D341Med (cell line): ENCODE data around the gene RGS17.
"Not testable (repeated sequence)": the region's sequence is repeated elsewhere in the genome, so short reads cannot be mapped to it uniquely, and the experiment has no call there.

ENCODE experiments used
- DNase-seq: peaks from one replicate; pipeline ENCODE4 v3.0.0; 2012; ENCODE audit warnings: low spot score

The RGS17 gene

GRCh38 chr6:153125032-153125431 lies 6.0 kb downstream of the RGS17 start:
- DNase-seq = no peak

DNA sequence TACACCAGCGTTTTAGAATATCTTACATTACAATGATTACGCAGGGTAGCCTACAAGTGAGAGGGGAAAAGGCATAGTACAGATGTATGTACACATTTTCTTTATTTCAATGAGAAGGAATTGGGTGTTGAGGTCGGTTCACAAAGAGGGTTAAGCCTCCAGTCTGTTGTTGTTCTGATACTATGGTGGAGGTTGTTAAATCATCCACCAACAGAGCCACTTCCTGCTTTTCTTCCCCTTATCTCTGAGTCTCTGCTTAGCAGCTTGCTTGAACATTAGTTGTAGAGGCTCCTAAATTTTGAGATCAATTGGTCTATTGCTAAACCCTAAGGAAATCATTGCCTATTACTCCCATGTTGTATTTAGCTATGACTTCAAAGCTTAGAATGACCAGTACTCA lies 7.3 kb downstream of the RGS17 start:
- DNase-seq = no peak

DNA sequence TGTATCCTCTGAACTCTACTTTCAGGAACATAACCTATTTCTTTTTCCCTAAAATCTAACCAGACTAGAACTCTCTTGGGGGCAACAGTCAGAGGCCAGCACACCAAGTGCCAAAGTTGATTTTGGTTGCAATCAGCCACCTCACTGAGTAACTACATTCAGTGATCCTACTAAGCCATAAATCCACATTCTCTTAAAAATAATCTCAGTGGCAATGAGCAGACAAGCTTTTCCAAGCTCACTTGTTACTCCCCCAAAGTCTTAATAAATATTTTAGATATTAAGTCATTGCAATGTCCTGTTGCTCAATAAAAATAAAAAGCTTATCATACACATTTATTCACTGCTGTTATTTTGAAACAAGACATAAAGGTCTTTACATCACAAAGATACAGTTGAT lies 9.8 kb downstream of the RGS17 start:
- no peak for DNase-seq

DNA sequence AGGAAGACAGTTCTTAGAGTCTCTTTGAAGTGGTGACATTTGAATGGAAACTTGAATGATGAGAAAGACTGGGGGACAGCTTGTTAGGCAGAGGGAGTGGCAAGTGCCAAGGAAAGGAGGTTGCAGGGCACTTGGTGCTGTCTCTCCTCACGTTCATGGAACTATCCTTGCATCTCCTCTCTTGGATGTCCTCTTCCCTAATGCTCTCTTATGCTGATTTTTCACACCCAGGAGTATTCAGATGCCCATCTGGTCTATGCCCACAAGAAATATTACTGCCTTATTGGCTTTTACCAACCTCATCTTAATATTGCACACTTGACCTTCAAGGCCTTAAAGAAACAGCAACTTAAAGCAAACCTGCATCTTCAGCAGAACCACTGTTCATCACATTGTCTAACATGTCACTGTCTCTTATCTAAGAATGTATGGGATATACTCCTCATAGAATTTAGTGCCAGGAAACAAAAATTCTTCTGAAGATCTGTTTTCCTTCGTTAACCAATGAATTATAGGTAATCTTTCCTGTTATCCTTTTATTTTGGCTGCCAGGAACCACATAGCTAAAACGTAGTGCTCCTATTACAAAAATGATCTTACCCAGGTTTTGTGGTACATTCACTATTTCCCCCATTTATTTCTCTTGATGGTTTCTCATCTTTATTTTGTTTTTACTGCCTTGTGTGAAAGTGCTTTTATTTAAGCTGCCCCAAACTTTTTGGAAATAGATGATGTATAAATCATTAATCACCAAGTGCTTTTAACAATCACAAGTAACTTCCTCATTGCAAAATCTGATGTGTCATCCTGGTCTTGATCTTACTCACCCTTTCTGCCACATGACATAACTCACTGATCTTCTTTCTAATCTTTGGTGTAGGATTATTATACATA lies 12.8 kb downstream of the RGS17 start:
- no peak for DNase-seq

GRCh38 chr6:153111082-153111481 lies 20.0 kb downstream of the RGS17 start:
- not testable (repeated sequence) for DNase-seq

GRCh38 chr6:153110612-153111011 lies 20.5 kb downstream of the RGS17 start:
- DNase-seq = not testable (repeated sequence)

DNA sequence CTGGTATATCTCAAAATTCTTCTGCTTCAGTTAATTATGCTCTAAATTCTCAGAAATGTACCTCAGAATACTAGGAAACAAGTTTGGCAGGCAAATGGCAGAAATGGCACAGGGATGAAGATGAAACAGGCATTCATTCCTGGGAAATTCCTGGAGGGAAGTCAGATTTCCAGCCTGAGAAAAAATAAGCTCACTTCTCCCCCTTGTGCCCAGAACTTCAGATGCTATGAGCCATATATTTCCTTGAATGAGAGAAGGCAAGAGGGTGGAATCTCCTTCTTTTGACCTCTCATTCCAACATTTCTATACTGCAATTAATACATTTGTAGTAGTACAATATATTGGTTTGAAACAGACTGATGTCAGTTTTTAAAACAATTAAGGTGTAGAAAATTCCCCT lies 22.8 kb downstream of the RGS17 start:
- DNase-seq = peak; percentile 35

DNA sequence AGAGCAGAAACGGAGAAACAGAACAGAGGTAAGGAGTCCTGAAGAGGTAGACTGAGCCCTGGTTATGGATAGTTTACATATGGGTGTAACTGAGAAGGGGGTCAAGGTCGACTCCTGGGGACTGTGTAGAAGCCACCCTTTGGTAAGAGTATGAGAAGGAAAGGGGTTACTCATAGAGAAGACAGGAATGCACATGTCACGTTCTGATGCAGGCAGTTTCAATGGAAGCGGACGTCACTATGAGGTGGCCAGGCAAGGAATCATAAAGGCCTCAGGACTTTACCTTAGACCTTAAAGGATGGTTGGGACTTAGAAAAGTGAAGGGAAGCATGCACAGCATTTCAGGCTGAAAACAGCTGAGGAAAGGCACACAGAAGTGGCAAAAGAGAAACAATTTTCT lies 25.1 kb downstream of the RGS17 start:
- no peak for DNase-seq

DNA sequence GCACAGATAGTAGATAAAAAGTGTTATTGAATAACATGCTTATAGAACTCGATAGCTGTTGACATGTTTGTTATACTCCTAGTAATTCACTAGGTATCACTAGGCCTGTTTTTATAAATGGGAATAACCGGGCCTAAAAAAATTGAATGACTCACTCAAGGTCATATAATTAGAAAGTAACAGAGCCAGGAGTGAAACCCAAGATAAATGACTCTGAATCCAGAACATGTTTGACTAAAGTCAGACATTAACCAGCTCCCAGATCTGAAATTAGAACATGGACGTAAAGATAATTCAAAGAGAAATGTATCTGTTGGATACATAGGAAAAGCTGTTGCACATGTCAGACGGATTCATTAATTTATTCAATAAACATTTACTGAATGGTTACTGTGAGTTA lies 26.9 kb downstream of the RGS17 start:
- no peak for DNase-seq

- no peak for DNase-seq
These were observed 27.8 kb downstream of the RGS17 start for GRCh38 chr6:153103319-153103655.

DNA sequence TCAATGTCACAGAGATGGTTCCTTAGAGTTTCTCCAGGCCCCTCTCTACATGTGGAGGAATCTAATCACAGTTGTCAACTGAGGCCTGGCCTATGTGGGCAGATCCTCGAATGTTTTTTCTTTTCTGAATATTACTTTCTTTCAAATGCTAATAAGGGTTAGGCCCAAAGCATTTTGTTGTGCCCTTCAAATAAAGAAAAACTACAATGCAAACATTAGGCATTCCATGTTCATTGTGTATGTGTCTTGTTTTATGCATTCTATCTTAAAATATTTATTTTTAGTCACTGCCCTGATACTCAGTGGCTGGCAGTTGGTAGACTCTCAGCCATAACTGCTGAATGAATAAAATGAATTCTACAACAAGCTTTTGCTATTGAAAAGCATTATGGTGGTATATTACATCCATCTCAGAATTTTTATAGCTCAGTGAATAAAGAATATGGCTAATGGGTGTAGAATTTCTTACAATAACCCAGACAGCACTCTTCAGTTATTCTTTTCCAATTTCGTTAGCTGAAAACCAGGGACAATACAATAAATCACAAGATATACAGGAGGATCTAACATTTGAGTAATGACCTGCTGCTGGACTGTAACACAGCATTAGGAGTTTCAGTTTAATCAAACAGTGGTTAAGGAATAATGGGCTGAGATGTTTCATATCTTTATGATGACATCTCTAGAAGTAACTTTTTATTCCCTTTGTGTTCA lies 28.3 kb downstream of the RGS17 start:
- DNase-seq = no peak

DNA sequence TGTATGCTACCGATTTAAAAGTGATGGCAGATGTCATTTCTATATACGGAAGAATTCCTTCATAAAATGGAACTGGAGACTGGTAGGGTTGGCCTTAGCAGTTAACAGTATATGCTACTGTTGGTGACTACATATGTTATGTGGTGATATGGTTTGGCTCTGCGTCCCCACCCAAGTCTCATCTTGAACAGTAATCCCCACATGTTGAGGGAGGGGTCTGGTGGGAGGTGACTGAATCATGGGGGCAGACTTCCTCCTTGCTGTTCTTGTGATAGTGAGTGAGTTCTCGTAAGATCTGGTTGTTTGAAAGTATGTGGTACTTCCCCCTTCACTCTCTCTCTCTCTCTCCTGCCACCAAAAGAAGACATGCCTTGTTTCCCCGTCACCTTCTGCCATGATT lies 29.6 kb downstream of the RGS17 start:
- no peak for DNase-seq

- DNase-seq = no peak
These were observed 31.4 kb downstream of the RGS17 start for GRCh38 chr6:153099636-153100035.

DNA sequence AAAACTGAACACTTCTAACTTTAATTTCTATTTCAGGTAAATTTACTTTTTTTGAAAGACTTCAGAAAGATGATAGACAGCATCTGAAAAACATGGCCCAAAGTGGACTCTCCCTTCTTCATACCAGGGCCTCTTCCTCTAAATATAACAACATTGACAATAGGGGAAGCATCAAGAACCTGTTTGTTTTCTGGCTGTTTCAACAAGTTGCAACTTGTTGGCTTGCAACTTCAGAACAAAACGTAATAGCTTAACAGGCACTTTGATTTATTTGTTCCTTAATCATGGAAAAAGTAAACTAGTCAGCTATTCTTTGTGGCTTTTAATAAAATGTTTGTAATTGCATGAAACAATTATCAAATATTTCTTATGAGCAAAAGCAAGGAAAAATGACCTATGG lies 34.3 kb downstream of the RGS17 start:
- DNase-seq = no peak

DNA sequence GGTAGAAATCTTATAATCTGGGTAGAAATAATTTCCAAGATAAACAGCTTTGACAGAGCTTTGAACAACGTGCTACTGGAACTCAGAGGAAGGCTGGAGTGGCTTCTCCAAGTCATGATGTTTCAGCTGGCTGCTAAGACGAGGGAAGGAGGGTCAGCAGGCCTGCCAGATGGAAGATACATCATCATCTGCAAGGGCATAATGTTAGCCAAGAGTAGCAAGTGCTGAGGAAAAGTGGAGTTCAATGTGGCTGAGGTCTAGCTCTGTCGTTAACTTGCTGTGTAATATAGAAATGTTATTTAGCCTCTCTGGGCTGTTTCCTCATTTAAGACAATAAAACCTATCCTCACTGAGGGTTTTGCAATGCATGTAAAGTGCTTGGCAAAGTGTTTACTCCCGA lies 35.1 kb downstream of the RGS17 start:
- DNase-seq = no peak

DNA sequence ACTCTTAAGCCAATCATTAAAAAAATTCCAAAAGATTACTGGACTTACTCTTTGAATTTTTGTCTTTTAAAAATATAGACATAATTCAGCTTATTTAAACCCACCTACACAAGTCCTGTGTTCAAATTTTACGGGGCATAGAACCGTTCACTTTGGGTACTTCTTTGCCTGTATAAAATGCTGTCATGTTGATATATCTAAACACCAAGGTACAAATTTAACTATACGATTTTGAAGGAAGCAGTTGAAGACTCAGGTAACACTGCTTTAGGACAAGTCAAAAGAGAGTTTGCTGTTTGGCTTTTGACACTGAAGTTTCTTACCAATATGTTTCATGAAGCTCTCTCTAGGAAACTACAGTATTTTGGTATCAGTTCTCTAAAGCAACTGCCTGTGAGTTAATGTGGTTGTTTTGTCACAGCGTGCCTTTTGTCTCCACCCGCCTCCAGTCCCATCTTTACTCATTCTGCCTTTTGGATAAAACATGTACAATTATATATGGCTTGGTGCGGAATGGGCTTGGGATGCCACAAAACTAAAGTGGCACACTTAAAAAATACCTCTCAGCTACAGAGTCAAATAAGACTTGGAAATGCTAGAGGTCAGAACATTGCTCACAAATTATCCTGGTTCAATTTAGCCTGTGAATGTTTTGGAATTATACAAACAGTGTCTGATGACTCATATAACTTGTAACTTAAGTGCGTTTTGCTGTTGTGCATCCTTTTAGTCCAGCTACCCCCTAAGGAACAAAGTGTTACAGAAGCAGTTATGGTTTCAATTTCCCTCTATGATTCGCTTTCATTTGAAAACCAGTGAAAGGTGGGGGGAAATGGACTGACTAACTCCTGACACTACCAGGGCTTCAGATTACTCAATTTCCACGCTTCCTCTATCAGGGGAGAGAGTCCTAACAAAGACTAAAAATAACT lies 38.7 kb downstream of the RGS17 start:
- no peak for DNase-seq

- no peak for DNase-seq
These were observed 40.7 kb downstream of the RGS17 start for GRCh38 chr6:153090241-153090930.

DNA sequence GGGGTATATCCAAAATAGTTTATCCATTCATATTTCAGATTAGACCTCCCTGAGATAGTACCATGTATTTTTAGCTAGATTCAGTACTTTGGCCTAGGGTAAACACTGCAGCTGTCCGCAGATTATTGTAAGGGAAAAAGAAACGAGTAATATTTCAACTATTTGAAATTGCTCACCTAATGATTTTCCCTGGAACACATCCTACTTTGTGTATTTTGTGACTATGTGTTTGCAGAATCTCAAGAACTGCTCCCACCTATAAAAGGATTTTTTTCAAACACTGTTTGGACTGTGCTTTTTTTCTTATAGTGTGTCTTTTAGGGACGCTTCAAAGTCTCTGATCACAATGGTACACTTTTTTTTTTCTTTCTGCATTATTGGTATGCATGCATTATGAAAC lies 42.3 kb downstream of the RGS17 start:
- no peak for DNase-seq

- no peak for DNase-seq
These were observed 43.6 kb downstream of the RGS17 start for GRCh38 chr6:153087436-153087835.

DNA sequence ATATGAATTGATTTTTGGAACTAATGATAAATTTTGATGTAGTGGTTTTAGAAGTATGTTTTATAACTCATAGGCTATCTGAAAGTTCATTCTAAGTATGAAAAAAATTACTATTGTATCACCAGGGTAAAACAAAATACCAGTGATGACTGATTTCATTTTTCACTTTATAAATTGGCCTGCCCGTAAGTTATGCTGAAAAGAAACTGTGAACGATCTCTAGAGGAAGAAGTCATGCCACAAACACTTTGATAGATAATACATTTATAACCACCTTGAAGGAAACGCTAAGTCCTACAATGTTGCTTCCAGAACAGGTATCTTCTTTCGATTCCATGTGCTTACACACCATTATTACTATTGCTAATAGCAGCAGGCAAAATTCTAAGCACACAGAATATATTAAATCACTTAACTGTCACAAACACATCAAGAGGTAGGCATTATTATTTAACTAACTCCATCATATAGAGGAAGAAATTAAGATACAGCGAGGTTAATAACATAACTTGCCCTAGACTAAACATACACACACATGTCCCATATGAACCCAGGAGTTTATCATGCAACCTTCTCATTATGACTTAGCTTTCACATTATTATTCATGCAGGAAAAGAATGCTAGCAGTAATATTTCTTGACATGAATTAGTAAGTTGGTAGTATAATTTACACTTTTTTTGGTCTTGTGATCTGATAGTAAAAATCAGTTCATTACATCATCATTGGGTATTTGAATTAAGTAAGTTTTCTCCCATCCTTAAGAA lies 44.7 kb downstream of the RGS17 start:
- DNase-seq = no peak

DNA sequence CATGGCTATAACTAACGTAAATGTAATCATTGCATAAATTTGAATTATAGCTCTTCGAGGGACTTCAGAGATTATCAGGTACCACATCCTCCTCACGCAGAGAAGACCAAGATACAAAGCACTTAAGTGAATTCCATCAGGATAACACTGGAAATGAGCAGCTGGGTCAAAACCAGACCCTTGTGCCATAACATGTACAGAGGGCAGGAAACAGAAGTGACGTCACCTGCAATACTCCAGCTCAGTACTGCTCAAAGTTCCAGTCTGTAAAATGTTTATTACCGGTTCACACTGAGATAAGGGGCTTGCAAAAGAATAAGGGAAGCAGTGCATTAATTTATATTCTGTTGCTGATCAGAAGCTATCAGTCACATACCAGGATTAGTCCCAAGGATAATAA lies 45.8 kb downstream of the RGS17 start:
- no peak for DNase-seq
